Fibroblast of lung (primary cell): ENCODE measurements around the gene FKBP4. TPM values are rescaled to one million over a fixed set of nuclear protein-coding genes. Genes with fewer than 3 reads are reported as not detected.

ENCODE experiments used
- DNase-seq, 2 donors: peaks; one replicate each; pipeline versions ENCODE4 v3.0.0 to v3.0.0-alpha.2; 2010; ENCODE audit warnings: low read depth in 2 of 2
- H2AFZ ChIP-seq: 2 replicates; pipeline ENCODE4 v1.5.1; 2012; ENCODE audit warnings: low read length, control low read depth, inconsistent platforms
- H3K27ac ChIP-seq: 2 replicates; pipeline ENCODE4 v1.5.1; 2011; ENCODE audit warnings: low read length, control low read depth; ENCODE audit not compliant: insufficient read depth
- H3K27me3 ChIP-seq: 2 replicates; pipeline ENCODE4 v1.5.1; 2011; ENCODE audit warnings: mild to moderate bottlenecking, low read length; ENCODE audit not compliant: control insufficient read depth, insufficient read depth
- H3K36me3 ChIP-seq: 2 replicates; pipeline ENCODE4 v1.5.1; 2011; ENCODE audit warnings: low read length; ENCODE audit not compliant: control insufficient read depth, insufficient read depth
- H3K4me1 ChIP-seq: 2 replicates; pipeline ENCODE4 v1.5.1; 2011; ENCODE audit warnings: low read length; ENCODE audit not compliant: control insufficient read depth, insufficient read depth; ENCODE audit errors: extremely low read depth
- H3K4me2 ChIP-seq: 2 replicates; pipeline ENCODE4 v1.5.1; 2011; ENCODE audit warnings: low read length, control low read depth; ENCODE audit not compliant: insufficient read depth; ENCODE audit errors: extremely low read depth
- H3K4me3 ChIP-seq, 4 experiments: fragments of 200-600 bp in 1 of 4; sonication (generic) in 1 of 4; replicated peaks in 1 of 4; 2 replicates each; pipeline ENCODE4 v1.5.1; 2011 to 2016; ENCODE audit warnings: low read length in 4 of 4, low read depth in 3 of 4, mild to moderate bottlenecking in 3 of 4, control low read depth in 2 of 4, inconsistent platforms in 1 of 4, mixed read lengths in 1 of 4; ENCODE audit not compliant: insufficient read depth in 1 of 4; ENCODE audit errors: control extremely low read depth in 1 of 4
- H3K79me2 ChIP-seq: 2 replicates; pipeline ENCODE4 v1.5.1; 2012; ENCODE audit warnings: mild to moderate bottlenecking, low read length, inconsistent platforms; ENCODE audit not compliant: control insufficient read depth, insufficient read depth
- H3K9ac ChIP-seq: 2 replicates; pipeline ENCODE4 v1.5.1; 2011; ENCODE audit warnings: mild to moderate bottlenecking, low read length, control low read depth; ENCODE audit not compliant: insufficient read depth
- H3K9me3 ChIP-seq: 2 replicates; pipeline ENCODE4 v1.5.1; 2012; ENCODE audit warnings: low read depth, low read length; ENCODE audit not compliant: control insufficient read depth, insufficient read depth
- H4K20me1 ChIP-seq: 2 replicates; pipeline ENCODE4 v1.5.1; 2011; ENCODE audit warnings: low read length; ENCODE audit not compliant: control insufficient read depth, insufficient read depth; ENCODE audit errors: extremely low read depth
- EZH2 ChIP-seq: IDR thresholded peaks from 2 replicates; pipeline ENCODE4 v1.5.1; 2012; ENCODE audit warnings: low read length, control low read depth, mild to moderate bottlenecking; ENCODE audit errors: missing control alignments
- polyA plus RNA-seq, 2 donors: library from polyadenylated mRNA; depleted of rRNA in 1 of 2; stranded (reverse) in 1 of 2; unstranded in 1 of 2; fragments of >200 nt; gene quantifications; 2 replicates each; pipeline ENCODE4 v1.2.1, GENCODE V29; 2011 to 2012; ENCODE audit warnings: missing spikeins in 1 of 2
- total RNA-seq: library from RNA; depleted of rRNA; stranded (reverse); fragments of >200 nt; gene quantifications from 2 replicates; pipeline ENCODE4 v1.2.1, GENCODE V29; 2014
- TF ChIP-seq, protein P1 (sequence below), 2 donors: IDR thresholded peaks in 1 of 2; conservative IDR thresholded peaks in 1 of 2; 1 replicate in 1 of 2; 2 replicates in 1 of 2; pipeline ENCODE4 v1.5.1; 2011 to 2012; ENCODE audit warnings: low read length in 2 of 2, control low read depth in 1 of 2, inconsistent platforms in 1 of 2, low read depth in 1 of 2, mild to moderate bottlenecking in 1 of 2

The FKBP4 gene
- total and polyA plus RNA-seq, 2 donors (not counting 1 experiment from before 2014, with no cell fraction given), result 23.0 to 42.6 TPM

DNA sequence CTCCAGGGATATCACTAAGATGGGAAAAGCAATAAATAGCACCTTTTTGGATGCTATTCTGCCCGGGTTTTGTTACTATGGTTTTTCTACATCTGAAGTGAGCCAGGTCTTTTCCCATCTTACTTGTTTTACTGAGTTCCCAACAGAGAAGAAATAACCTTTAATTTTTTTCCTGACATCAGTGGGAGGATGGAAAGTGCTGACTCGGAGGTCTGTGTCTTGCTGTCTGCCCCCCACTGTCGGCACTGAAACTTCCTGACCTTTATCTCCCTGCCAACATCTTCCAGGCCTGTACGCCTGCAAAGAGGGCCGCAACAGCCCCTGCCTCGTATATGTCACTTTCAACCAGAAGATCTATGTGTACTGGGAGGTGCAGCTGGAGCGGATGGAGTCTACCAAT is 28.7 kb downstream of the FKBP4 start:
- no peaks in the 10 kb centered on the region for H3K4me1 ChIP-seq
- H3K4me3 ChIP-seq, result no peak overlapping the region
- H3K79me2 ChIP-seq, result no peaks in the 10 kb centered on the region
- no peak overlapping the region for H2AFZ ChIP-seq
- H3K9me3 ChIP-seq, result no peaks in the 10 kb centered on the region
- H3K27me3 ChIP-seq, result no peaks in the 10 kb centered on the region
- no peak for TF ChIP-seq EZH2
- TF ChIP-seq, protein P1, sequence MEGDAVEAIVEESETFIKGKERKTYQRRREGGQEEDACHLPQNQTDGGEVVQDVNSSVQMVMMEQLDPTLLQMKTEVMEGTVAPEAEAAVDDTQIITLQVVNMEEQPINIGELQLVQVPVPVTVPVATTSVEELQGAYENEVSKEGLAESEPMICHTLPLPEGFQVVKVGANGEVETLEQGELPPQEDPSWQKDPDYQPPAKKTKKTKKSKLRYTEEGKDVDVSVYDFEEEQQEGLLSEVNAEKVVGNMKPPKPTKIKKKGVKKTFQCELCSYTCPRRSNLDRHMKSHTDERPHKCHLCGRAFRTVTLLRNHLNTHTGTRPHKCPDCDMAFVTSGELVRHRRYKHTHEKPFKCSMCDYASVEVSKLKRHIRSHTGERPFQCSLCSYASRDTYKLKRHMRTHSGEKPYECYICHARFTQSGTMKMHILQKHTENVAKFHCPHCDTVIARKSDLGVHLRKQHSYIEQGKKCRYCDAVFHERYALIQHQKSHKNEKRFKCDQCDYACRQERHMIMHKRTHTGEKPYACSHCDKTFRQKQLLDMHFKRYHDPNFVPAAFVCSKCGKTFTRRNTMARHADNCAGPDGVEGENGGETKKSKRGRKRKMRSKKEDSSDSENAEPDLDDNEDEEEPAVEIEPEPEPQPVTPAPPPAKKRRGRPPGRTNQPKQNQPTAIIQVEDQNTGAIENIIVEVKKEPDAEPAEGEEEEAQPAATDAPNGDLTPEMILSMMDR (conservative IDR thresholded peaks at IDR 0.05 in 1 of 2, IDR thresholded peaks at IDR 0.05 in 1 of 2; ENCODE audit: low read depth in 1 of 2, low read length in 2 of 2), result no peak
- no peaks in the 10 kb centered on the region for H4K20me1 ChIP-seq
- peaks cover 5% of the 10 kb centered on the region for H3K36me3 ChIP-seq
- H3K9ac ChIP-seq, result no peak overlapping the region
- no peak overlapping the region for H3K27ac ChIP-seq
- no peak for DNase-seq
- no peak overlapping the region for H3K4me2 ChIP-seq

DNA sequence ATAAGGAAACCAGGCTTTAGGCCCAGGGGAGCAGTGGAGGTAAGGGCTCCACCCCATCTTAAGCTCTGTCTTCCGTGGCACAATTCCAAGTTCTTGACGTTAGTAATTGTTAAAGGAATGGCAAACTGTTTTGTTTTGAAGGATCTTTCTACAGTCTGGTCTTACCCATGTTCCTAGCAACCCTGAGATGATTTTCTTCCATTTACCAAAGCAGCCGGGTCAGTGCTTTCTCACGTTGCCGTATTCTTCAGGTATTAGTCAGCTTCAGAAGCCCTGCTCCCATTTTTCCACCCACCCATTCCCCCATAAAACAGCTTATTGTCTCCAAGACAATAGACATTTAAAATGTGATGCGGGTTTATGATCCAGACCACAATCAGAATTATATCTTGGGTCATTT is 29.8 kb downstream of the FKBP4 start:
- no peak overlapping the region for H3K27ac ChIP-seq
- no peaks in the 10 kb centered on the region for H3K9me3 ChIP-seq
- H3K79me2 ChIP-seq, result no peaks in the 10 kb centered on the region
- H3K4me3 ChIP-seq, result no peak overlapping the region
- TF ChIP-seq, protein P1 (conservative IDR thresholded peaks at IDR 0.05 in 1 of 2, IDR thresholded peaks at IDR 0.05 in 1 of 2; ENCODE audit: low read depth in 1 of 2, low read length in 2 of 2), result no peak
- TF ChIP-seq EZH2, result no peak
- peak in 1 of 2 donors; percentile 70 for DNase-seq
- H4K20me1 ChIP-seq, result no peaks in the 10 kb centered on the region
- no peak overlapping the region for H3K9ac ChIP-seq
- no peaks in the 10 kb centered on the region for H3K27me3 ChIP-seq
- H2AFZ ChIP-seq, result no peak overlapping the region
- H3K4me2 ChIP-seq, result no peak overlapping the region
- H3K36me3 ChIP-seq, result peaks cover 5% of the 10 kb centered on the region
- H3K4me1 ChIP-seq, result no peaks in the 10 kb centered on the region

DNA sequence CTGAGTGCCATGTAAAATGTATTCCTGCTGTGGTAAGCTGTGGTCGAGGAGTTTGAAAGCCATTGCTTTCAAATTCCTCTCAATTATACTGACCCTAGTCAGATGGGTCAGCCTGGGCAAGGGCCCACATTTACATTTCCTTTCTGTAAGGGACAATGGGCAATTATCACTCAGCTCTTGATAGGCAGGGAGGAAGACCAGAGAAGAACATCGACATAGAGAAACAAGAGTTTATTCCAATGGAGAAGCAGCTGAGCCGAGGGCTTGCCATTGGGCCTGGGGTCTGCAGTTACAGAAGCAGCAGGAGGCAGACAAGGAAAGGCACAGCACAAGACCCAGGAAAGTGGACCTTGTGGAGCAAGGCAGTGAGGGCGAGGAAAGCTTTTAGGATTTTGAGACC is 30.4 kb downstream of the FKBP4 start:
- no peak for DNase-seq
- H3K27me3 ChIP-seq, result no peaks in the 10 kb centered on the region
- H3K9me3 ChIP-seq, result no peaks in the 10 kb centered on the region
- H3K27ac ChIP-seq, result no peak overlapping the region
- H3K79me2 ChIP-seq, result no peaks in the 10 kb centered on the region
- H3K36me3 ChIP-seq, result peaks cover 5% of the 10 kb centered on the region
- no peaks in the 10 kb centered on the region for H4K20me1 ChIP-seq
- no peak overlapping the region for H3K4me3 ChIP-seq
- no peaks in the 10 kb centered on the region for H3K4me1 ChIP-seq
- TF ChIP-seq EZH2, result no peak
- TF ChIP-seq, protein P1 (conservative IDR thresholded peaks at IDR 0.05 in 1 of 2, IDR thresholded peaks at IDR 0.05 in 1 of 2; ENCODE audit: low read depth in 1 of 2, low read length in 2 of 2), result no peak
- H3K4me2 ChIP-seq, result no peak overlapping the region
- no peak overlapping the region for H2AFZ ChIP-seq
- H3K9ac ChIP-seq, result no peak overlapping the region
